ENCODE results near the gene SLC29A1. TPM values are rescaled to one million over a fixed set of nuclear protein-coding genes. Genes with fewer than 3 reads are reported as not detected.
A peak's percentile ranks its signal among the peaks of the same experiment; 100 is the strongest.

SLC29A1 gene
- total RNA-seq, 5 donors from 2014 or later (not counting 1 experiment from before 2014, with no cell fraction given): 1.3 to 8.0 (median 3.4) TPM

DNA sequence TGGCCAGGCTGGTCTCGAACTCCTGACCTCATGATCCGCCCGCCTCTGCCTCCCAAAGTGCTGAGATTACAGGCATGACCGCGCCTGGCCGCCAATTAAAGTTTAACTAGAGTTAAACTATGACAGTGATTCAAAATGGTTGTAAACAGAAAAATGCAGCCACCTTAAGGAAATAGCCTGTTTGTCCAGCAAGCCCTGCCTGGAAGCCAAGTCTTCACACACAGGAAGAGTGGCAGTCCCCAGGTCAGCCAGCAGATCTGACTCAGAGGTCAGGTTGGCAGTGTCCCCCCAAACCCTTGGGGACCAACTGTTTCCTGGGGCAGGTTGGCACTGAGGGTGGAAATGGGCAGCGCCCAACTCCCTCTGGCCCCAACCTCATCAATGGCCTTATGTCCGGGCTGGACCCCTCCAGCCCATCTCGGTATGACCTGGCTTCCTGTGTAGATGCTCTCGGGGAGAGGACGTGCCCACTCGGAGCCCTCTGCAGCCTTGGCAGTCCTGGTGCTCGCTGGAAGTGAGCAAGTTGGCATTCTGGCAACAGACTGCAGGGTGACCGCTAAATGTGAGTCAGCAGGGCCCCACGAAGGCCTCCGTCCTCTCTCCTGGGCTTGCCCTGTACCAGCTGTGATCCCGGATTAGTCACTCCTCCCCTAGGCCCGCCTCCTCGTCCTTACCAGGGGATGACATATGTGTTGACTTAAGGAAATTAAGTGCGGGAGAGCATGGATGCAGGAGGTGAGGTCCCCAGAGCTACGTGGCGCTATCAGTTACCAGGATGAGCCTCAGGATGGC lies 13.8 kb downstream of the SLC29A1 start:
- Mint-ChIP-seq H3K4me3 (peak overlapping the region; percentile 81 to 87 (median 87)), H3K27ac (peak overlapping the region; percentile 82 to 92), H3K4me1 (peaks cover 8 to 10% (median 8%) of the 10 kb centered on the region in 3 donors), H3K27me3 (no peaks in the 10 kb centered on the region), H3K9me3 (no peaks in the 10 kb centered on the region), H3K36me3 (no peaks in the 10 kb centered on the region)
- ATAC-seq (replicated peaks in 1 of 4) (peak; percentile 70 to 77 (median 73)), DNase-seq (peak in 33 of 35 experiments; percentile 20 to 73 (median 48))
- ChIA-PET POLR2A (interaction anchor here in 1 of 2 donors (0.8 to 0.9 kb wide), 2 partner anchors 10 to 13 kb away, joined by 3 to 7 read pairs; partner anchors contain the start of gene HSP90AB1), CTCF (interaction anchor here (0.5 to 2.1 kb wide), 6 partner anchors 10 to 780 kb away, joined by 3 to 9 read pairs (median 4); partner anchors contain the start of genes HSP90AB1 (in 1 of the 2) and SLC29A1 (in 1 of the 2))
- H3K4me3 ChIP-seq (ENCODE audit: control insufficient read depth in 1 of 2, extremely low read depth in 1 of 2, low read length in 1 of 2): peak overlapping the region; percentile 36 to 76
- 33% methylated on average over 10 of the region's 22 CpGs for WGBS (ENCODE audit: insufficient coverage)
- H3K36me3 ChIP-seq (ENCODE audit: control insufficient read depth in 2 of 2, extremely low read depth in 1 of 2, insufficient read depth in 1 of 2, low read length in 1 of 2): no peaks in the 10 kb centered on the region
- peak overlapping the region; percentile 91 for H3K27ac ChIP-seq (ENCODE audit: low read length)
- H3K9me3 ChIP-seq: no peaks in the 10 kb centered on the region
- H3K27me3 ChIP-seq (replicated peaks in 1 of 2; ENCODE audit: control insufficient read depth in 2 of 2, extremely low read depth in 1 of 2, insufficient read depth in 2 of 2, low read length in 1 of 2): no peaks in the 10 kb centered on the region
- peaks cover 0 to 11% of the 10 kb centered on the region in 2 experiments for H3K4me1 ChIP-seq (ENCODE audit: control insufficient read depth in 1 of 2, extremely low read depth in 1 of 2, insufficient read depth in 2 of 2, low read length in 2 of 2)

DNA sequence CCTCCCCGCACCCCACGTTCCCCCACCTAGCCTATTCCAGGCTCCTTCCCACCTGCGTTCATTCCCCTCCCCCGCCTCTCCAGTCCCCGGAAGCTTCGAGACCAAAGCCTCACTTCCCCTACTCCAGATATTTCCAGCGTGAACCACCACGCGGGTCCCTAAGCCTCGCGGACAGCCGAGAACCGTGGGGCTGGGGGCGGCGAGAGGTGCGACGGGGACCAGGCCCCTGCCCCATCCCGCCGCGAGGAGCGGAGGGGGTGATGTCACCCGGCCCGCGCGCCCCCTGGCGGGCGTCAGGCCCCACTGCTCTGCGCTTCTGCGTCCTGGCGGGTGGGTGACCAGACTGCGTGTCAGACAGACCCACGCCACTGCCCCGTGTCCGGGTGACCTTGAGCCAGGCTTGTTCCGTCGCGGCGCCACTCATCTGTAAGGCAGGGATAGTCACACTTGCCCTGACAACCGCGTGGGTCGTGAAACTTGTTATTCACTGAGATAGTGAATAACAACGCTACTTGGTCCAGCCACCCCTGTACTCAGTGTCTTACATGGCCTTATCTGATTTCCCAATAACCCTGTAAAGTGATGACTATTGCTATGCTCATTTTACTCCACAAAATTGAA lies 14.5 kb downstream of the SLC29A1 start:
- peak overlapping the region; percentile 36 to 76 for H3K4me3 ChIP-seq (ENCODE audit: control insufficient read depth in 1 of 2, extremely low read depth in 1 of 2, low read length in 1 of 2)
- H3K4me3 Mint-ChIP-seq: peak overlapping the region; percentile 81 to 87 (median 87)
- no peaks in the 10 kb centered on the region for H3K27me3 Mint-ChIP-seq
- no peaks in the 10 kb centered on the region for H3K36me3 Mint-ChIP-seq
- H3K27ac ChIP-seq (ENCODE audit: low read length): peak overlapping the region; percentile 91
- H3K36me3 ChIP-seq (ENCODE audit: control insufficient read depth in 2 of 2, extremely low read depth in 1 of 2, insufficient read depth in 1 of 2, low read length in 1 of 2): no peaks in the 10 kb centered on the region
- no peaks in the 10 kb centered on the region for H3K9me3 ChIP-seq
- H3K9me3 Mint-ChIP-seq: no peaks in the 10 kb centered on the region
- WGBS (ENCODE audit: insufficient coverage): under 1% methylated on average over 38 of the region's 42 CpGs
- ATAC-seq (replicated peaks in 1 of 4) (peak; percentile 93 to 95 (median 94)), DNase-seq (peak; percentile 25 to 87 (median 70))
- CTCF ChIA-PET: interaction anchor here (0.5 to 2.1 kb wide), 6 partner anchors 9 to 781 kb away, joined by 3 to 9 read pairs (median 4); partner anchors contain the start of genes HSP90AB1 (in 1 of the 2) and SLC29A1 (in 1 of the 2)
- H3K27ac Mint-ChIP-seq: peak overlapping the region; percentile 82 to 92
- H3K27me3 ChIP-seq (replicated peaks in 1 of 2; ENCODE audit: control insufficient read depth in 2 of 2, extremely low read depth in 1 of 2, insufficient read depth in 2 of 2, low read length in 1 of 2): no peaks in the 10 kb centered on the region
- peaks cover 8 to 10% (median 8%) of the 10 kb centered on the region in 3 donors for H3K4me1 Mint-ChIP-seq
- POLR2A ChIA-PET: interaction anchor here in 1 of 2 donors (0.8 to 0.9 kb wide), 2 partner anchors 9 to 14 kb away, joined by 3 to 7 read pairs; partner anchors contain the start of gene HSP90AB1
- peaks cover 0 to 11% of the 10 kb centered on the region in 2 experiments for H3K4me1 ChIP-seq (ENCODE audit: control insufficient read depth in 1 of 2, extremely low read depth in 1 of 2, insufficient read depth in 2 of 2, low read length in 2 of 2)

DNA sequence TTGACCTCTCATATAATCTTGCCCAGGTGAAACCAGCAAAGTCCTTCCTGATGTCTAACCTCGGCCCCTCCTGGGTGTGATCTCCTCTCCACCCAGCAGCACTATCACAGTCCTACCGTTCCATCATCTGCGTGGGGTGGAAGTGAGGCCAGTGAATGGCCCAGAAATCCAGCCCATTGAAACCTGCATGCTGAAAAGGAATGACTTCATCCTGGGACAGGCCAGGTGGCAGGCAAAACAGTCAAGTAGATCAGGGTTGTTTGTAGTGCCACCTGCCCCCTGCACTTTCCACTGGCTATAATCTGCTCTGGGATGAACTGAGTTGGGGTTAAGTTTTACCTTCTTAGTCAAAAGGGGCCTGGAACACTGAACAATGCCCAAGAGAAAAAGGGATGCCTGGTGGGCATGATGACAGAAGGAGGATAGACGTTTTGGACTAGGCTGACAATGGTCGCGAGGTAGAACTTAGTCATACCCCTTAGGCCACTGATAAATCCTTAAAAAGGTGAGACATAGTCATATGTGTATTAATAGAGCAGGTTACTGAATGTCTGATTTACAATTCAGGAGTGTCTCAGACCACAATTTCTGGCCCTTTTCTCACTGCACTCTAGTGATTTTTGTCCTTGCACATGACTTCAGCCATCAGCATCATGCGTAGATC lies 15.4 kb downstream of the SLC29A1 start:
- peak overlapping the region; percentile 78 to 92 for H3K27ac Mint-ChIP-seq
- H3K27me3 Mint-ChIP-seq: no peaks in the 10 kb centered on the region
- ATAC-seq (replicated peaks in 1 of 4) (no peak), DNase-seq (no peak)
- H3K4me3 Mint-ChIP-seq: peak overlapping the region; percentile 81 to 87 (median 87)
- no peak overlapping the region for H3K4me3 ChIP-seq (ENCODE audit: control insufficient read depth in 1 of 2, extremely low read depth in 1 of 2, low read length in 1 of 2)
- H3K4me1 ChIP-seq (ENCODE audit: control insufficient read depth in 1 of 2, extremely low read depth in 1 of 2, insufficient read depth in 2 of 2, low read length in 2 of 2): peaks cover 0 to 11% of the 10 kb centered on the region in 2 experiments
- no peaks in the 10 kb centered on the region for H3K9me3 Mint-ChIP-seq
- H3K36me3 Mint-ChIP-seq: no peaks in the 10 kb centered on the region
- H3K27ac ChIP-seq (ENCODE audit: low read length): no peak overlapping the region
- peaks cover 8 to 10% (median 8%) of the 10 kb centered on the region in 3 donors for H3K4me1 Mint-ChIP-seq
- ChIA-PET CTCF (interaction anchor here in 1 of 2 donors (2.1 kb wide), 1 partner anchor 8 kb away, joined by 9 read pairs; the partner anchor contains the start of gene HSP90AB1), POLR2A (no interaction called here)
- H3K36me3 ChIP-seq (ENCODE audit: control insufficient read depth in 2 of 2, extremely low read depth in 1 of 2, insufficient read depth in 1 of 2, low read length in 1 of 2): no peaks in the 10 kb centered on the region
- H3K27me3 ChIP-seq (replicated peaks in 1 of 2; ENCODE audit: control insufficient read depth in 2 of 2, extremely low read depth in 1 of 2, insufficient read depth in 2 of 2, low read length in 1 of 2): no peaks in the 10 kb centered on the region
- no peaks in the 10 kb centered on the region for H3K9me3 ChIP-seq
- 97% methylated on average over 4 of the region's 7 CpGs for WGBS (ENCODE audit: insufficient coverage)

DNA sequence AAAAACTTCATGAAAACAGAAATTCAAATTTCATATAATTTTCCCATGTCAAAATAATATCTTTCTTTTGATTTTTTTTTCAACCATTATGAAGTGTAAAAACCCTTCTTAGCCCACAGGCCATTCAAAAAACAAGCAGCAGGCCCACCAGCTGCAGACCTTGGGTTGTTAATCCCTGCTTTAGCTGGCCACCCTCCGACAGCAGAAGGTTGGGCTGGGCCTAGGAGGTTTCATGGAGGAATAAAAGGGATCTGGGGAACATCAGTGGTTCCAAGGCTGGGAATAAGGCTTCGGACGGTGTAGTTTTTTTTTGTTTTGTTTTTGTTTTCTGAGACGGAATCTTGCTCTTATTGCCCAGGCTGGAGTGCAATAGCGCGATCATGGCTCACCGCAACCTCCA lies 19.9 kb downstream of the SLC29A1 start:
- Mint-ChIP-seq H3K27me3 (no peaks in the 10 kb centered on the region), H3K36me3 (peaks cover 2% of the 10 kb centered on the region), H3K9me3 (no peaks in the 10 kb centered on the region), H3K4me1 (peaks cover 11 to 27% (median 15%) of the 10 kb centered on the region in 3 donors), H3K27ac (no peak overlapping the region), H3K4me3 (no peak overlapping the region)
- no peak overlapping the region for H3K27ac ChIP-seq (ENCODE audit: low read length)
- 95% methylated on average over 3 of the region's 7 CpGs for WGBS (ENCODE audit: insufficient coverage)
- ChIA-PET POLR2A (no interaction called here), CTCF (interaction anchor here in 1 of 2 donors (1.7 kb wide), 1 partner anchor 16 kb away, joined by 4 read pairs; no protein-coding TSS in a partner anchor)
- no peak for ATAC-seq (replicated peaks in 1 of 4)
- H3K4me3 ChIP-seq (ENCODE audit: control insufficient read depth in 1 of 2, extremely low read depth in 1 of 2, low read length in 1 of 2): no peak overlapping the region
- no peaks in the 10 kb centered on the region for H3K27me3 ChIP-seq (replicated peaks in 1 of 2; ENCODE audit: control insufficient read depth in 2 of 2, extremely low read depth in 1 of 2, insufficient read depth in 2 of 2, low read length in 1 of 2)
- peaks cover 4 to 17% of the 10 kb centered on the region in 2 experiments for H3K4me1 ChIP-seq (ENCODE audit: control insufficient read depth in 1 of 2, extremely low read depth in 1 of 2, insufficient read depth in 2 of 2, low read length in 2 of 2)
- peaks cover 0 to 1% of the 10 kb centered on the region in 2 donors for H3K36me3 ChIP-seq (ENCODE audit: control insufficient read depth in 2 of 2, extremely low read depth in 1 of 2, insufficient read depth in 1 of 2, low read length in 1 of 2)
- no peaks in the 10 kb centered on the region for H3K9me3 ChIP-seq
- no peak for DNase-seq

DNA sequence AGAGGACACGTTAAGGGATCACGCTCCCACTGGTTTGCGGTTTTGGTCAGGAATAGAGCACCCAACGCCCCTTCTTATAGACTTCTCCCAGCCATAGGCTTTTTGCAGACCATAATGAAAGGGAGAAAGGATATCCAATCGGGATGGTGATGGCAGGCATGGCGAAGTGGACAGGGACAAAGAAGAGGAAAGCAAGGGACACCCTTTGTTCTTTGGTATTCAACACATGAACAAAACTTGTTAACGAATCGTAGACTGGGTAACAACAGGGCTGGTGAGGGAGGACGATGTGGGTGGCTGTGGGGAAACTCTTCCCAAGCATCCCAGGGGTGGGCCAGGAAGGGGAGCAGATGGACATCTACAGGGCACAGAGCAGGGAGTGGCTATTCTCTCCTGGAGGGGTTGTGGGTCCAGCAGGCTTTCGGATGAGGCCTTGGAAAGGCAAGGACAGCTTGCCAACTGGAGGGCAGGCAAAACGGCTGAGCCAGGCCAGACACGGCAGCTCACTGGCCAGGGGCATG lies 22.1 kb downstream of the SLC29A1 start:
- H3K4me3 ChIP-seq (ENCODE audit: control insufficient read depth in 1 of 2, extremely low read depth in 1 of 2, low read length in 1 of 2): peak overlapping the region; percentile 69 to 99
- peaks cover 9 to 26% of the 10 kb centered on the region in 2 experiments for H3K4me1 ChIP-seq (ENCODE audit: control insufficient read depth in 1 of 2, extremely low read depth in 1 of 2, insufficient read depth in 2 of 2, low read length in 2 of 2)
- Mint-ChIP-seq H3K27me3 (no peaks in the 10 kb centered on the region), H3K27ac (peak overlapping the region; percentile 63 to 99), H3K36me3 (peaks cover 23% of the 10 kb centered on the region), H3K4me1 (peaks cover 32 to 42% (median 36%) of the 10 kb centered on the region in 3 donors), H3K9me3 (no peaks in the 10 kb centered on the region), H3K4me3 (peak overlapping the region; percentile 94 to 99 (median 98))
- H3K9me3 ChIP-seq: no peaks in the 10 kb centered on the region
- POLR2A ChIA-PET: no interaction called here
- H3K27ac ChIP-seq (ENCODE audit: low read length): peak overlapping the region; percentile 95
- peaks cover 5 to 22% of the 10 kb centered on the region in 2 donors for H3K36me3 ChIP-seq (ENCODE audit: control insufficient read depth in 2 of 2, extremely low read depth in 1 of 2, insufficient read depth in 1 of 2, low read length in 1 of 2)
- CTCF ChIA-PET: interaction anchor here (0.6 to 2.4 kb wide), 4 partner anchors 11 to 380 kb away, joined by 3 to 9 read pairs (median 6); partner anchors contain the start of genes SLC29A1 (in 1 of the 2) and SLC35B2 (in 1 of the 2)
- WGBS (ENCODE audit: insufficient coverage): 91% methylated on average over 5 of the region's 12 CpGs
- H3K27me3 ChIP-seq (replicated peaks in 1 of 2; ENCODE audit: control insufficient read depth in 2 of 2, extremely low read depth in 1 of 2, insufficient read depth in 2 of 2, low read length in 1 of 2): no peaks in the 10 kb centered on the region
- no peak for DNase-seq
- no peak for ATAC-seq (replicated peaks in 1 of 4)
